ENCODE measurements around the gene TAX1BP1. TPM values are rescaled to one million over a fixed set of nuclear protein-coding genes. Genes with fewer than 3 reads are reported as not detected.

The TAX1BP1 gene
- total RNA-seq, 1 experiment from 2014 or later = 58.3 TPM

DNA sequence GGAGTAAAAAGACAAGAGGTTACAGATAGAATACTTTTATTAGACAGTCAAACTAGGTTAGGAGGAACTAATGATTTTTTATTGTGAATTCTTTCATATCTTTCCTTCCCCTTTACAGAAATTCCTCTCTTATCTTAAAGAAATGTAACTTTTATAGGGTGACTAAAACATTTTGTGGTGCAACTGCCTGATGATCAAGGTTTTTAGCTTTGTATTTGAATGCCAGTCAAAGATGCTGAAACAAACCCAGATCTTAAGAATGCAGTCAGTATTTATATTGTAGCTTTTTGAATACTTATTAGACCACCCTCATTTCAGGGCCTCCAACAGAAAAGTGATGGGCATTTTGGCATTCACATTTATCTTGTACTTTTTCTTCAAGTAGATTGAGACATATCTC, 27.4 kb downstream of the TAX1BP1 start:
- H3K56ac ChIP-seq (ENCODE audit: insufficient read length, low read depth, low read length) = no peak overlapping the region
- H3T11ph ChIP-seq (ENCODE audit: low read length) = no peak overlapping the region
- no peak overlapping the region for H3K23ac ChIP-seq (ENCODE audit: insufficient read length, low read depth, low read length)
- TF ChIP-seq, protein P1, sequence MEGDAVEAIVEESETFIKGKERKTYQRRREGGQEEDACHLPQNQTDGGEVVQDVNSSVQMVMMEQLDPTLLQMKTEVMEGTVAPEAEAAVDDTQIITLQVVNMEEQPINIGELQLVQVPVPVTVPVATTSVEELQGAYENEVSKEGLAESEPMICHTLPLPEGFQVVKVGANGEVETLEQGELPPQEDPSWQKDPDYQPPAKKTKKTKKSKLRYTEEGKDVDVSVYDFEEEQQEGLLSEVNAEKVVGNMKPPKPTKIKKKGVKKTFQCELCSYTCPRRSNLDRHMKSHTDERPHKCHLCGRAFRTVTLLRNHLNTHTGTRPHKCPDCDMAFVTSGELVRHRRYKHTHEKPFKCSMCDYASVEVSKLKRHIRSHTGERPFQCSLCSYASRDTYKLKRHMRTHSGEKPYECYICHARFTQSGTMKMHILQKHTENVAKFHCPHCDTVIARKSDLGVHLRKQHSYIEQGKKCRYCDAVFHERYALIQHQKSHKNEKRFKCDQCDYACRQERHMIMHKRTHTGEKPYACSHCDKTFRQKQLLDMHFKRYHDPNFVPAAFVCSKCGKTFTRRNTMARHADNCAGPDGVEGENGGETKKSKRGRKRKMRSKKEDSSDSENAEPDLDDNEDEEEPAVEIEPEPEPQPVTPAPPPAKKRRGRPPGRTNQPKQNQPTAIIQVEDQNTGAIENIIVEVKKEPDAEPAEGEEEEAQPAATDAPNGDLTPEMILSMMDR (conservative IDR thresholded peaks at IDR 0.05) = no peak
- no peaks in the 10 kb centered on the region for H3K79me1 ChIP-seq (ENCODE audit: insufficient read depth, low read depth, low read length, poor library complexity, severe bottlenecking)
- no peak overlapping the region for H3K18ac ChIP-seq (ENCODE audit: insufficient read length, low read depth, low read length)
- Mint-ChIP-seq H3K27me3 (ENCODE audit: low read depth) (no peaks in the 10 kb centered on the region), H3K9me3 (no peaks in the 10 kb centered on the region), H3K27ac (no peak overlapping the region), H3K36me3 (ENCODE audit: insufficient read depth in 1 of 3, low read depth in 3 of 3) (peaks cover 0 to 19% (median 16%) of the 10 kb centered on the region in 3 experiments; a peak in 4 of 7 replicates), H3K4me3 (no peak overlapping the region), H3K4me1 (no peaks in the 10 kb centered on the region)
- no peak overlapping the region for H2BK12ac ChIP-seq (ENCODE audit: insufficient read length, low read depth, low read length)
- no peak overlapping the region for H2AK5ac ChIP-seq (ENCODE audit: insufficient read length, low read length)
- no peak overlapping the region for H3K9ac ChIP-seq (ENCODE audit: extremely low read depth, insufficient read length, low read length)
- no peak overlapping the region for H2BK15ac ChIP-seq (ENCODE audit: low read depth, low read length)
- no peaks in the 10 kb centered on the region for H4K20me1 ChIP-seq (ENCODE audit: control insufficient read depth, insufficient read depth, insufficient read length)
- no peaks in the 10 kb centered on the region for H3K9me3 ChIP-seq (ENCODE audit: control insufficient read depth, low read depth, low read length)
- no peak overlapping the region for H3K4me2 ChIP-seq (ENCODE audit: insufficient read depth, insufficient read length, low read length)
- no peak for DNase-seq
- no peaks in the 10 kb centered on the region for H3K4me1 ChIP-seq (ENCODE audit: insufficient read depth, low read length)
- no peak overlapping the region for H3K4ac ChIP-seq (ENCODE audit: low read depth, low read length)
- H2AFZ ChIP-seq (ENCODE audit: low read length) = no peak overlapping the region
- H3K79me2 ChIP-seq (ENCODE audit: insufficient read depth, low read length) = no peaks in the 10 kb centered on the region; the same call in 1 of the 2 replicates
- H3K27me3 ChIP-seq (ENCODE audit: insufficient read depth, low read length) = no peaks in the 10 kb centered on the region
- H3K14ac ChIP-seq (ENCODE audit: insufficient read depth, low read length) = no peak overlapping the region
- no peak overlapping the region for H2BK20ac ChIP-seq (ENCODE audit: low read depth, low read length, poor library complexity, severe bottlenecking)
- no peak overlapping the region for H4K8ac ChIP-seq (replicated peaks; ENCODE audit: insufficient read length, low read depth, low read length)
- no peak overlapping the region for H3K27ac ChIP-seq (ENCODE audit: insufficient read length, low read depth, low read length)
- H4K5ac ChIP-seq (ENCODE audit: insufficient read length, low read depth, low read length) = no peak overlapping the region
- no peak overlapping the region for H4K91ac ChIP-seq (ENCODE audit: insufficient read length, low read depth, low read length)
- H2BK120ac ChIP-seq (ENCODE audit: low read depth, low read length, poor library complexity, severe bottlenecking) = no peak overlapping the region
- H3K23me2 ChIP-seq (ENCODE audit: insufficient read length, low read depth, low read length, poor library complexity, severe bottlenecking) = no peaks in the 10 kb centered on the region
- H2BK5ac ChIP-seq (ENCODE audit: insufficient read length, low read length) = no peak overlapping the region

All from H9 (cell line).